Measurements from ENCODE around the gene SLC7A5. TPM values are rescaled to one million over a fixed set of nuclear protein-coding genes. Genes with fewer than 3 reads are reported as not detected.

The SLC7A5 gene
- total and polyA plus RNA-seq, 2 of the 13 experiments (the other 11 are each of a cell fraction or from before 2014, with no cell fraction given): 79.6 to 155 TPM

GRCh38 chr16:87789437-87790291 lies 79.6 kb downstream of the SLC7A5 start (continued):
- TF ChIP-seq ZNF530 (CRISPR knock-in tag; IDR thresholded peaks at IDR 0.05; ENCODE audit: low read depth) (no peak), ZNF30 (CRISPR knock-in tag; IDR thresholded peaks at IDR 0.05) (0 out of 2 replicates have a peak, but pooled peaks have one; percentile 50), ZNF616 (CRISPR knock-in tag; IDR thresholded peaks at IDR 0.05; ENCODE audit: low read depth) (no peak), E2F1 (CRISPR knock-in tag; IDR thresholded peaks at IDR 0.05) (no peak), ZNF713 (CRISPR knock-in tag; IDR thresholded peaks at IDR 0.05) (0 out of 2 replicates have a peak, but pooled peaks have one; percentile 31), SMAD3 (CRISPR knock-in tag; IDR thresholded peaks at IDR 0.05) (peak; percentile 51; the same call in 1 of the 2 replicates), GZF1 (CRISPR knock-in tag; IDR thresholded peaks at IDR 0.05) (no peak), TFE3 (CRISPR knock-in tag; IDR thresholded peaks at IDR 0.05) (peak; percentile 51), MYC (CRISPR knock-in tag; IDR thresholded peaks at IDR 0.05; ENCODE audit: borderline replicate concordance) (peak; percentile 48; the same call in 1 of the 2 replicates), CEBPB (IDR thresholded peaks at IDR 0.05; ENCODE audit: borderline replicate concordance, low read depth, low read length) (peak; percentile 85), ZBTB25 (CRISPR knock-in tag; IDR thresholded peaks at IDR 0.05) (peak; percentile 63; the same call in 1 of the 2 replicates), ZNF318 (CRISPR knock-in tag; IDR thresholded peaks at IDR 0.05) (no peak), E2F2 (CRISPR knock-in tag; IDR thresholded peaks at IDR 0.05; ENCODE audit: borderline replicate concordance) (peak; percentile 10; the same call in 1 of the 2 replicates), NFKB2 (CRISPR knock-in tag; IDR thresholded peaks at IDR 0.05; ENCODE audit: borderline replicate concordance) (no peak), ZNF224 (CRISPR knock-in tag; IDR thresholded peaks at IDR 0.05) (peak; percentile 76; the same call in 1 of the 2 replicates)
